ENCODE results near the gene HS3ST5.

Gene HS3ST5

DNA sequence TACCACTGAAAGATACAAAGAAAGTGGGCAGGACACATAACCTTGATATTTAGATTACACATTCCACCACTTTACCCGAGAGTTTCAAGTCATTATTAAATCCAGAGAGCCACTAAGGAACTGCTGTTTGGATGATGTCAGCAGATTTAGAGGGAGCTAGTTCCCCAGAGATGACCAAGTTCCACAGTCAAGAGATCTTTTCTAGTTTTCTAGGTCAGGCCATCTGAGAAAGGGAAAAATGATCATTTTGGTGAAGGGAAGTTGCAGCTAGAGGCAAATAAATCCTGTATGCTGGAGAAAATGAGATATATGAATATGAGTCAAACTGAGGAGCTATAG lies 147.8 kb downstream of the HS3ST5 start:
- no peak for DNase-seq (ENCODE audit: low read depth)

DNA sequence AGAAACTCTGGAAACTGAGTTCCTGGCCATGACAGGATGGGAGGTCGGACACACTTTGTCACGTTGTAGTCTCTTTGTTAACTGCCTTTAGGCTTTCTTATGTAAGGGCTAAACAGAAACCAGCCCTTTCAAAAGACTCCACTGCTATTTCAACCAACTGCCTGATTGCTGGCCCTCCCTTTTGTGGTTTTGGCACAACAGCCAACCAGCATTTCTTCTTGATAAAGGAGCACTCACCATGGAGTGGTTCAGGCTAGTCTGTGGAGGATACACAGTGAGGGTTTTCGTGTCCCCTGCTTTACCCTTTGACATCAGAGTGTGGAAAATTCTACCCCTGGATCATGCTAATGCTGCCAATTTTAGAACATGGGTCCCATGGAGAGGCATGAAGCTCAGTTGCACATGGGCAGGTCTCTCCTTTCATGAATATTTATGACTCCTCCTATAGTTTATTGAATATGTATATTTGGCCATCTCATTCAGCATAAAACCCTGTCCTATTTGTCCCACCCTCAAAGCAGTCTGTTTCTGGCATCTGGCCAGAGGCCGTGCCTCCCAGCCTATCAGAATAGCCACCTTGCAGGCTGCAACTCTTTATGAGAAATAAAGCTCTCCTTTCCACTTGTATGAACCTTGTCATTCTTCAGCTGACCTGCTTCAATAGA lies 148.3 kb downstream of the HS3ST5 start:
- DNase-seq (ENCODE audit: low read depth), result no peak

DNA sequence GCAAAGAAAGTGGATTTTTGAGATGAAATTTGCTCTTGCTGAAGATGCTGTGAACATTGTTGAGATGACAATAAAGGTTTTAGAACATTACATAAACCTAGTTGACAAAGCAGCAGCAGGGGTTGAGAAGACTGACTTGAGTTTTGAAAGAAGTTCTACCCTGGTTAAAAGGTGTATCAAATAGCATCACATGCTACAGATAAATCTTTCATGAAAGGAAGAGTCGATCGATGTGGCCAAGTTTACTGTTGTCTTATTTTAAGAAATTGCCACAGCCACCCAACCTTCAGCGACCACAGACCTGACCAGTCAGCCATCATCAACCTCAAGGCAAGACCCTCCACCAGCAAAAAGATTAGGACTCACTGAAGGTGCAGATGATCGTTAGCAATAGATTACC lies 155.3 kb downstream of the HS3ST5 start:
- no peak for DNase-seq (ENCODE audit: low read depth)

DNA sequence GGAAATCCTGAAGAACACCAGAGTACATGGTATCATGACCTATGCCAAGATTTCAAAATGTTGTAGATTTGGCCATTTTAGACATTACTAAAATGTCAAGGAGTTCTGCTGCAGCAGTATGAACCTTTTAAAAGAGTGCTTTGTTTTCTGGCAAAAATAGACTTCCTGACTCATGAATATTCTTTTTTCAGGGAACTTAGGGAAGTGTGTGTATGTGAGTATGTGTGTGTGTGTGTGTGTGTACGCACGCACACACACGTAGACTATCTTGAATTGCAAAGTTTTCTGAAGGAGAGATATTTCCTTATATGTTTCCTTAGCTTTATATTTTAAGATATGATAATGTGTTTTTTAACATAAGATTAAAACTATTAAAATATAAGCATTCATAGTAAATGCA lies 161.2 kb downstream of the HS3ST5 start:
- DNase-seq (ENCODE audit: low read depth), result no peak

DNA sequence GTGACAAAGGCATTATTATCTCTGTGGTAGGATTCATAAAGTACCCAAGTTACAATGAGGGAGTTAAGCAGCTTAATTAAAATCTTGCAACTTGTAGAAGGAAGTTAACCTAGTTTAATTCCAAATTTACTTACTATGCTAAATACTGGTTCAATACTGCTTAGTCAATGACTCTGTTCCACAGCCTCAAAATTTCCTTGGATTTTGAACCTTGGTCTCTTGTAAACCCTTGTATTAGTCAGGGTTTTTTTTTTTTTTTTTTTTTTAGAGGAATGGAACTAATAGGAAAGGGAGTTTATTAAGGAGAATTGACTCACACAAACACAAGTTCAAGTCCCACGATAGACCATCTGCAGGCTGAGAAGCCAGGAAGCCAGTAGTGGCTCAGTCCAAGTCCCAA lies 163.4 kb downstream of the HS3ST5 start:
- DNase-seq (ENCODE audit: low read depth), result no peak

DNA sequence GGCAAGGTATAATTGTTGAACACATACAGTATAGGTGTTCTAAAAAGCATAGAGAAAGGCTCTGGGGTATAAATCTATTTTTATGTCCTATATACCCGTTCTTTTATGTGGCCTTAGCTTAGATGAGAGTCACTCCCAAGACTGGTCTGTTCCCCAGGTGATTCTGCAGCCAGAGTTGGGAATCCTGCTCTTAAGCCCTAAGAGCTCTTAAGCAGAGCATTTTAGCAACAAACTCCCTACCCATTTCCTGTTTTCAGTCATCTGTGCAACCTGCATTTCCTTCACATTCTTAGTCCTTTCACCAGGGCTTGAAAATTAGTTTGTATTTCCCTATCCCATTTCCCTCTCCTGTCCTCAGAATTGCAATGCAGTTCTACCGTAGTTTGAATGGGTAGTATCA lies 166.1 kb downstream of the HS3ST5 start:
- no peak for DNase-seq (ENCODE audit: low read depth)

DNA sequence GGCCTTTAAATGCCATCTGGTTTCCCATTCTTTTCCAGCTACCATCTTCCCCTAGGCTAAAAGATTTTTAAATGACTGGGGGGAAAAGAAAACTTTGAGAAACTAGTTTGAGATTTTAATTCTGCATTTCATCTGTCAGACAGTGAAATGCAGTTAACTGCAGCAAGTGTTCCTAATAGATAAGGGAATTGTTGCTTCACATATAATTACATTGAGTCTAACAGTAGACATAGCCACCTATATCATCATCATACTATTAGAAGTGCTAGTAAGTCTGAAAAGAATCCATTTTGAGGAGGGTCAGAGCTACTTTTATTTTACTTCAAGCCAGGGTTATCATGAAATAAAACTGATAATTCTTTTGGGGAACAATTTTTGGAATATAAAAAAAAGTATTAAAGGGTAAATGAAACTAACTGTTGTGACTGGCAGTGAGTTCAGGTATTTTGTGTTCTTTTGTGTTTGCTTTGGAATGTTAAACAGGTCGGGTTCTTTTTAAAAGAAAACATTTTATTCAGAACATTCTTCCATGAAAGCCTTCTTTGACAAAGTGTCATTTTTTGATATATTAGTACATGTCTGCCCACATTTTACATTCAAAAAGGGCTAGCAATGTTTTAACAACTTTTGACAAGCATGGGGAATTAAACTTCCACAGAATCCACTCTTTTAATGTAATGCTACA lies 170.1 kb downstream of the HS3ST5 start:
- DNase-seq (ENCODE audit: low read depth), result no peak

DNA sequence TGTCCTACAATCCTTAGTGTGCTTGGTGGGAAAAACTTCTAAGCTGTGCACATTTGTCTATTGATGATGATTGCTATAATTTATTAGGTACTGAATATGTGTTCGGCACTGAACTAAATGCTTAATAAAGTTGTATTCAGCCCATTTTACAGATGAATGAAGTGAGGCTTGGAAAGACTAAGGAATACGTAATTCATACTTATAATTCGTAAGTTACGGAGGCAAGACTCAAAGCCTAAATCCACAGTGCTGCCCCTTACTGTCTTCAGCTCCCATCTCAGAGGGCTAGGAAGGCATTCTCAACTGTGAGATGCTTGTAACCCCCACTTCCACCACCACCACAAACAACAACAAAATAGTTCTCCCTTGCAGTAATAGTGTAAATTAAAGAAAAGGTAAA lies 171.3 kb downstream of the HS3ST5 start:
- DNase-seq (ENCODE audit: low read depth), result no peak

DNA sequence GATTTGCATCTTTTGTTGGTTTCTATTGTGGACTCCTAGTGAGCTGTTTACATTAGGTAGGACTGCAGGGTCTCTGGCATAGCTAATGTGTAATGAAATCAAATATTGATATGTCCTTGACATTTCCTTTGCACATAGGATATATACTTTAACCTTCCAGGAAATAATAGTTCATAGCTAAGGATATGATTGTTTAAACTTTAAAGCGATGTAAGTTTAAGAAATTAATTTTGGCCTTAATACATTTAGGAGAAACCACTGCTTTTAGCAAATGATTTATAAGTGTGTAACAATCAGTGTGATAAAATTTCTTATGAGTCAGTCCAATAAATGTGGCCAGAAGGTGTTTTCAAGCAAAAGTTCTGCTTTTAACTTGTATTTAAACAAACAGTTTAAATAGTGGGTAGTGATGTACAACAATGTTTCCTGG lies 171.8 kb downstream of the HS3ST5 start:
- DNase-seq (ENCODE audit: low read depth), result no peak

DNA sequence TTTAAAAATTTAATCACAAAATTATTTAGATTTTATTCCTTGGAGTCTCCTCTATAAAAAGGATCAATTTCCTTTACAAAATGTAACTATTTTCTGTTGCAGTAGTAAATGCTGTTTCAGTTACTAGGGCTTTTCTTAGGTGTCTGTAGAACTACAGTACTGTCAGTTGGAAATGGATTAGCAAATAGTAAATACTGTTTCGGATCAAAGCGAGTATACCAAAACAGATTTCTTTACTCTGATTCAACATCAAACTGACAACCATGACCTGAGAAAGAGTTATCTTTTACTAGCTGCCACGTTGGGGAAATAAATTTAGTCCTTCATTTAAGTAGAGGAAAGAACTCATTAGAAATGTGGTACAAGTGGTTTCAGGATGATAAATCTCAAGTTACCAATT lies 172.5 kb downstream of the HS3ST5 start:
- no peak for DNase-seq (ENCODE audit: low read depth)

DNA sequence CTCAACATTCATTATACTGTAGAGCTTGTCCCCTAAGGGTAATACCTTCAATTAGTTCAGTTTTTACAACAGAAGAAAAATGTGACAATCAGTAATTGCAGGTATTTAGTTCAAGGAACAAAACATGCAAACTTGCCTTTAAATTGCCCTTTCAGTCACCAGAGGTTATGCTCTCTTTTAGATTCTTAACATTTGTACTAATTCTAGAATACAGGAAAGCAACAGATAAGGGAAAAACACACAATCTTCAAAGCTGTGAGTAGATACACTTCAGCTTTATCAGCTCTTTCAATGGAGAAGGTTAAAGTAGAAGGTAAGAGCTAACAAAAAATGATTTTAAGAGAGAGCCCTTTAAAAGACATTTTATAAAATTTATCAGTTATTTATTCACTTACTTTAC lies 173.1 kb downstream of the HS3ST5 start:
- no peak for DNase-seq (ENCODE audit: low read depth)

DNA sequence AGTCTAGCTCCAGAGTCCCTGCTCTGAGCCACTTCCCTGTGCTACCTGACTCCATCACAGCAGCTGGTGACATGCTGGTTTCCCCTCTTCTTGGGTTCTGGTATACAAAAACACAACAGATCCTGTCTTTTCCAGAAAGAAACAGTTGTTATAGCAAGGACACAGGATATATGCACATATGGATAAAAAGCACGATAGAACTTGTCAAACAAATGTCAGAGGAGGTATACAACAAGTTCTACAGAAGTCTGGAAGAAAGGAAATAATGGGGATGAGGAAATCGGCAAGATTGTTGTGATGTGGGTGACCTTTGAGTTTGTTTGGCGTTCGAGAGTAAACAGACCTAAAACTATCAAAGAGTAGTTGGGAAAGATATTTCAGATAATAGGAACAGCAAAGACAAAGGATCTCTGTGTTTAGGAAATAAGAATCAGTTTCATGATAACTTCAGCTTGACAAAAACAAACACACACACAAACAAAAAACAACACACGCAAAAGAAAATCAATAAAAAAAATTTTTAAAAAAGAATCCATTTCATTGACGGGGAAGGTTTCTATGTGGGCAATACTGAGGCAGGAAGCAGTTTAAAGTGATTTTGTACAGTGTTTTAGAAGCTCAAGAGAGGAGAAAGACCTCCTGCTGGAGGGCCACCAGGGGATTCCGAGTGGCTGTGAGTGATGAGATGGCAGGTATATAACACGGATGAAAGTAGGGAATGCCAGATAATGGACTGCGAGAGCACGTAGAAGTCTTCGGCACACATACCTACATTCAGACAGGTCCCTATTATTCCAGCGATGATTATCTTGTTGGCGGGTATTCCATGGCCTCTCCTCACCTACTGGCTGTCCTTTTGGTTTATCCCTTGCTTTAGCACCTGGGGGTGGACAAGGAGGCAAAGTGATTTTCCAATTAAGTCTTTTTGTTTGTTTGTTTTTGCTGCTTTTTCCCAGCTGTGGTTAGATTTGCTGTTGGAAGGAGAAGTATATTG lies 174.9 kb downstream of the HS3ST5 start:
- DNase-seq (ENCODE audit: low read depth), result no peak

DNA sequence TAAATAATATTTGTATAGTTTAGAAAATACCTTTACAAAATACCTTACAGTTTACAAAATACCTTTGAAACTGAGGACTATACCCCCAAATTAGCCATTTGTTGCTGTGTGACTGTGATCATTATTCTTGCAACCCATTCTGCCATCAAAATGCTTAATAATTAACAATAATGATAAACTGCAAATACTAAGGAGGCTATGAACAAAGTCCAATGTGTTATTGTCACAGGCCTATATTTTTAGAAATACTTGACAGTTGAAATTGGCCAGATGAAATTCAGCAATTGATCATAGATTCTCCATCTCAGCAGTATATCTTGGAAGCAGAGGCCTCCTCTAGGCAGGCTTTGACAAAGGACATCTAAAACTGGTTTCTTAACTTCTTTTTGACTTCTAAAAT lies 178.6 kb downstream of the HS3ST5 start:
- no peak for DNase-seq (ENCODE audit: low read depth)

DNA sequence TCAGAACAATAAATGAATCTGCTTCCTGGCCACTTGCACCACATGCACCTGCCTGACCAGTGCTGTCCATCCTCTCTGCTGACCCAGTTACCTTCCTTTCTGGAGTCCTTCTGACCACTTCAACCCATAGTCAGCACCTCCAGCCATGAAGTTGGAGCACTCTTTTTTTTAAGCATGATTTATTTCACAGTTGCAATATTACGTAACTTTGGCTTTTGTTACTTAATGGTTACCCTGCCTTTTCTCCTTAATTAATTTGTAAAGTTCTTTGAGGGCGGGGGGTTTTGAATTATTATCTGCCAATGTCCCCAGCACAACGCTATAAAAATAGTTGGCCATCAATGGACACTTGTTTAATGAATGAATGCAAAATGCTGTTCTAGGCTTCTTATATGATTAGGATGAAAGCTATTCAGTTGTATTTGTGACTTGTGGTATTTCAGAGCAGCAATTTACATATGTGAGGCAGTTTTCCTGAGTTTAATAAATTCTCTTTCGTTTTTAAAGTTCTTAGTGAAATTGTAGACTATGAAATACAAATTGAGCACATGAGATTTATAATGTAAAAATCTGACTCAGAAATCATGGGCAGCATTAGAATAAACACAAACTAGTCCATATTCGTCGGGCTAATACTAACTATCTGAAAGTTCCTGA lies 180.0 kb downstream of the HS3ST5 start:
- no peak for DNase-seq (ENCODE audit: low read depth)

DNA sequence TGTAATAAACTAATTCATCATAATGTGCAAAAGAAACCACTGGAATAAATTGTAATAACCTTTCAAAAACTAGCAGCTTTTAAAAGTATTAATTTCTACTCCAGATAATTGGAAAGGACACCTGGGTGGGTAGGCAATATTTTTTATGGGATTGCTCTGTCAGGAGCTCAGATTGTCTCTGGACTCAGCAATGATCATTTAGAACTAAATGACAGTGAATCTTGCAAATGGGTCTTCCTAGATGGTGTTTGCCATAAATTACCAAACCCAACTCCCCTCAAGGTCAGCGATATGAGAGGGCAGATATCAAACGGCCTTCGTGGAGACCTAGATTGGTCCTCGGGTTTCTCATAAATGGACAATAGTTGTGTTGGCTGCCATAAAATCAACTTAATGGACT lies 181.9 kb downstream of the HS3ST5 start:
- no peak for DNase-seq (ENCODE audit: low read depth)

DNA sequence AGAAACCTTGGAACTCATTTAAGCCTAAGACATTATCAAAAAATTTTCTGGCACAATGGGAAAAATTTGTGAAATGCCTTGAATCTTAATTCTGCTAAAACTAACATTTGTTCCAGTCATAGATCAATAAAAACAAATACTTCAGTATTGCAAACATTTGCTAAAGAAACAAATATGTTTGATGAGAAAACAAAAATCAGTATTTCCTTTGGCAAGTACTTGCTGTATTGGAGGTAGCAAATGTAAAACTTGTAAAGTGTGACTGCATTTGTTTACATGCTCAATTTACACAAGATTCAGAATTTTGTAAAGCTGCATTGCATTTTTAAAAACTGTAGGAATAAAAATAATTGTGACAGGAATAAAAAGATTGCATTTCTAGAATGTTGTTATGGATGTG lies 183.1 kb downstream of the HS3ST5 start:
- no peak for DNase-seq (ENCODE audit: low read depth)

DNA sequence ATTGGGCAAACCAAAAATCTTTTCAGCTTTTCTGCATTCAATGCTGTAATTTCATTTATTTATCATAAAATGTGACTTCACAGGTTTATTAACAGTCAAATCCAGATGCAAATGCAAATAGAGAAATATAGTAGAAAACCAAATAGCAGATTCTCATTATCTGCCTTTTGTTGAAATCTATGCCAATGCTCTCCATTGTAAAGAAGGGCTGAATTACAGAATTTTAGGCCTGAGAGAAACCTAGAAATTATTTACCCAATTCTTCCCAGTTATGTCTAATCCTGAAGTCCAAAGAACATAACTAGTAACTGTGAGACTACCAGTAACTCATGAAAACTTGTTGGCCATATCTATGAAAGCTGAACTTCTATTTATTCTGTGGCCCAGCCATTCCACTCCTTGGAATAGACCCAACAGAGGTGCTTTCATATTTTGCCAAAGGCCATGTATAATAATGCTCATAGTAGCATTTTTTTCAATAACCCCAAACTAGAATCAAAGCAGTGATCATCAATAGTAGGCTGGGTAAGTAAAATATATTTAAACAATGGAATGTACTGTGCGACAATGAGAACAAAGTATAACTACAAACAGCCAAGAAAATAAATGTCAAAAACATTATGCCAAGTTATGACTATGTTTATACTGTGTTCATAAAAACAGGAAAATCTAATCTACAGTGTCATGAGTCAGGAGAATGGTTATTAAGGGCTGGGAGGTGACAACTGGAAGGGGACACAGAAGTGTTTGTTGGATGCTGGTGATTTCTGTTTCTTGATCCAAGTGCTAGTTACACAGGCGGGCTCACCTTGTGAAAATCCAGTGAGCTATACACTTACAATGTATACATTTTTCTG lies 183.8 kb downstream of the HS3ST5 start:
- no peak for DNase-seq (ENCODE audit: low read depth)

DNA sequence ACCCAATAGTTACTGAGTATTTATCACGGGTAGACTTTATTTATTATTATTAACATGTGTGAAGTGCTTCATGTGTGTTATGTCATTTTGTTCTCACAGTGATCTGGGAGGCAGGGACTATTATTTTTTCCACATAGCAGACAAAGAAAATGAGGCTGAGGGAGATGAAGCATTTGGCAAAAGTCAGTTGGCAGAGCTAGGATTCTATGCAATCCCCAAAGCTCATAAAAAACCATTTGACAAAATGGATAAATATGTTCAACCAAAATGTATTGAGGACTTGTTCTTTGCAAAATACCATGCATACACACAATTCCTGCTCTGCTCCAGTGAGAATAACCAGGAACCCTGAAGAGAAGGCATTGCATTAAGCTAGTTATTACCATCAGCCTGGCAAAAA lies 184.4 kb downstream of the HS3ST5 start:
- no peak for DNase-seq (ENCODE audit: low read depth)

DNA sequence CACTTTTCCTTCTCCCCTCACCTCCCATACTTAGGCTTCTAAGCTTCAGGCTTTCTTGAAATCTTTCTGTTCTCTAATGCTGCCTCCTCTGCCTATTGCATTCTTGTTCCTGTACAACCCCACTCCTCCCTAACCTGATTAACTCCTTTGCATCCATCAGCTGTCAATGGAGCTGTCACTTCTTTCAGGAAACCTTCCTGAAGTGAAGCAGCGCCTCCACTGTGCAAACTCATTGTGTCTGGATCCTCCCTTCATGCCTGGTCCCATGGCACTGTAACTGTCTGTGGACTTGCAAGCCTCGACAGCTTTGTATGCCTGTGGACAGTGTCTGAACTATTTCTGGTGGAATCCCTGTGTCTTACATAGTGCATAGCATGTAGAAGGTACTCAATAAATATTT lies 185.0 kb downstream of the HS3ST5 start:
- no peak for DNase-seq (ENCODE audit: low read depth)

DNA sequence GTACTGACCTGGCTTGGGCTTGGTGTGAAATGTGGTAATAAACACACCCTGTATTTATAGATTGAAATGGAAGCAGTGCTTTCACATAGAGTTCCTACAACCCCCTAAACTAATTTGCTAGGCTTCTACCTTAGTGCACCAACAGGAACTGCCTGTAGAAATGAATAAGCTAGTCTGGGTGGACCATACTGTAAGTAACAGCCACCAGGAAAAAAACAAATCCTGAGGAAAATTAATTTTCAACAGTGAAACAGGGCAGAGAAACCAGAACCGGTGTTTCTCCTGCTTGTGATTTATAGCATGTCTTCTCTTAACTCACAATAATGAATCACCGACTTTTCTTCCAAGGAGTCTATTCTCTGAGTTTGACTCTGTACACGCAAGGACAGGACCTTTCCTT lies 187.1 kb downstream of the HS3ST5 start:
- no peak for DNase-seq (ENCODE audit: low read depth)

DNA sequence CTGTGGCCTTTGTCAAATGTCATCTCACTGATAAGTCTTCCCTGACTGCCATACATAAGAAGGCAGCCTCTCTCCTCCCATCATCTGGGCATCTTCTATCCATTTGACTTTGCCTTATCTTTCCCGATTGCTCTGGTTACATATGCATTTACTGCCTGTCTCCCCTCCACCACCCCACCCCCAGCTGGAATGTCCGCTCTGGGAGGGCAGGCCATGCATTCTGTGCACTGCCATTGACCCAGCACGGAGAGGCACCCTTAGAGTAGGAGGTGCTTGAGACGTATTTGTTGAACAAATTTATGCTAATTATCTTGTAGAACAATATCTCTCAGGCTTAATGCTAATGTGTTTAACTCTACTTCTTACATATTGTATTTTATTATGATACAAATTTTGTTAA lies 188.0 kb downstream of the HS3ST5 start:
- DNase-seq (ENCODE audit: low read depth), result no peak

DNA sequence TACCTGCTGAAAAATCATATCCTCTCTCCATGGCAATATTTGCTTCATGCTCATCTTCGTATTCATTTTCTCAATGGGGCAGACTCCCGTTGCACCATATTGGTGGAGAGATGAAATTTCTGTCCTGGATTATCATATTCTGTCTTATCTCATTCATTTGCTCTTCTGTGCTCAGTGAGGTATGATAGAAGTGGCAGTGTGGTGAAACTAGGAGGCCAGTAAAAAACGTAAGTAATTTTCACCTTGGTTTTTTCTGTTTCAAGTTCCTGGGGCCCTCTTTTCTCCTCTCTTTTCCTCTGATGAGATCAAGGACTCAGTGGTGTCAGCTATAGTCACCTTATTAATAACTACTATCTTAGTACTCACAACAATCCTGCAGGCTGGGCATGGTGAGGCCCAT lies 189.4 kb downstream of the HS3ST5 start:
- no peak for DNase-seq (ENCODE audit: low read depth)
